ENCODE data around the gene CDCA7L.
"Not testable (repeated sequence)": the region's sequence is repeated elsewhere in the genome, so short reads cannot be mapped to it uniquely, and the experiment has no call there.

The CDCA7L gene

DNA sequence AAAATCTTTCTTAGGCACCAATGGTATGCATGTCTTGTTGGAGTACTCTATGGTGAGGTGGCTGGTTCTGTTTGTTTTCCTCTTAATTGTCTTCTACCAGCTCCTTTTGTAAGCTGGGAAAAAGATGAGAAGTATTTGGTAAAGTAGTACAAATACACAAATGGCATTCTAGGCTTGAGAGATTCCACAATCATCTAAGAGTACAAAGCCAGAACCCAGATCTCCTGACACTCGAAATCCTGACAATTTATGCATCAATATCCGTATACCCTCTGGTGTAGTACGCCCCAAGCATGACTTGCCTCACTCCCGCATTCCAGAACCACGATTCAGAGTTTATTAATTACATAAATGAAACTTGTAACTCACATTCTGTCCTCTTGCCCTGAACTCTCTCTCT is 43.5 kb downstream of the CDCA7L start:
- no peak for DNase-seq

DNA sequence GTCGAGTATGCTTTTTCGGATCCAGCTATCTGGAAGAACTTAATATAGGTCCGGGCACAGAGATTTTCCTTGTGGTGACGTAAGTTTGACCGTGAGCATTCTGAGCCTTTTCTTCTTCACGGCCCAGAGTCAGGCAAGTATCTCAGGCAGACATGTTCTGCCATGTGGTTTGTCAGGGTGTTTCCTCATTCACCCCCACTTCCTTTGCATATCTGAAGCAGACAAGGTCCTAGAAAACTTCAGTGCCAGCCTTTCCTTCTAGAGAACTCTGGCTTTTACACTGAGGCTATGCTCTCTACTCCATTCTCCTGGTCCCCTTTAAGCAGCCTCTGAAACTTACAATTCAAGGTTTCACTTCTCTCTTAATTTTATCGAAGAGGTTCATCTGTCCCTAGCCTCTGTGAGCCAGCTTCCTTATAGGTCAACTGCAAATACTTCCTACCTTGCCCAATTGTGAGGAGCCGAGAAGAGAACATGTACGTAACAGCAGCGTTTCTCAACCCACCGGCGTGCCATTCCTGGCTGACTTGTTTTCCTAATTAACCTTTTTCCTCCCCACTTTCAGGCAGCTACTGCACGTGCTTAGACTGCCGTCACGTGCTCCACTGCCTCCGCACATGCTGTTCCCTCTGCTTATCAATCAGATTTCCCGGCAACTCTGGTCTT is 47.3 kb downstream of the CDCA7L start:
- no peak for DNase-seq

DNA sequence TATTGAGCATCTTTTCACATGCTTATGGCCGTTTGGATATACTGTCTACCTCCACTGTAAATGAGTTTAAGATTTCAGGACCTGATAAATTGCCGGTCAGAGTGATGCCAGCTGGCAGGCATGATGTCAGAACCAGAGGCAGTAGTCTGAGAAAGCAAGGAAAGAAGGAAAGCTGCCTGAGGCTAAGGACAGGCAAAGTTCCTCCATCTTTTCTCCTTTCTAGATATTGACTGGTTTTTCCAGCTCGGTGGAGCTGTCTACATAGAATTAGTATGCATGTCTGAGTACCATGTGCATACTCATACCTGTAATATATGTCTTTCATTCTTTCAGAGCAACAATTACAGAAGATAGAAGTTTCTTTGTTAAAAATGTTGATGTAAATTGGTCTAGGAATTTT is 52.3 kb downstream of the CDCA7L start:
- DNase-seq = no peak

DNA sequence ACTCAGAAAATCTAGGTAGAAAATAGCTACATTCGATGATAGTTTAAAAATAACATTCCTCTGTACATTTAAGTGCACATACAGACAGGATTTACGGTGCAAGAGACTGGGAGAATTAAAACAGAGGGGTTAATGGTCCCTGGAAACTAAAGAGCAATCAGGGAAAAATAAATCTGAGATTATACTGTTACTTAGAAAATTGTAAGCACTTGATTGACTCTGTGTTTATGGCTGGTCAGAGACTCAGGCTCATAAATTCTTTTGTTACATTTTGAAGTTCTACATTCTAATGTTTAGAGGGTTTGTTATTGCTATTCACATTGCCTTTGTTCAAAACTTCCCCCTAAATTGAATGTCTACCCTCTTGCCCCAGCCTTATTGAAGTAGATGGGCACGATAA is 54.4 kb downstream of the CDCA7L start:
- DNase-seq = no peak

DNA sequence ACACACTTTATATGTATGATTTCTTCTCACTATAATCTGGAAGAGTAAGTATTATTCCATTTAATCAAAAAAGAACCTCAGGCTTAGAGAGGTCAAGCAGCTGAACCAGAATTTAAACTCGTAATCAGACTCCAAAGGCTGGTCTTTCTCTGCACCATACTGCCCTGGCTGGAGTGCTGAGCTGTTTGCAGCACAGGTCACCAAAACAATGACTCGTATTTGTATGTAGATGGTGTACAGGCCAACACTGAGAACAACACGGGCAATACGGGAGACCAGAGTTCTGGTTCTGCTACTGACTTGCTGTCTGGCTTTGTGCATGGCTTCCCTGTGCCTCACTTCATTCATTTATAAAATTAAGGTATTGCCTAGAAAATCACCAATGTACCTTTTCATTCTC is 57.9 kb downstream of the CDCA7L start:
- no peak for DNase-seq

DNA sequence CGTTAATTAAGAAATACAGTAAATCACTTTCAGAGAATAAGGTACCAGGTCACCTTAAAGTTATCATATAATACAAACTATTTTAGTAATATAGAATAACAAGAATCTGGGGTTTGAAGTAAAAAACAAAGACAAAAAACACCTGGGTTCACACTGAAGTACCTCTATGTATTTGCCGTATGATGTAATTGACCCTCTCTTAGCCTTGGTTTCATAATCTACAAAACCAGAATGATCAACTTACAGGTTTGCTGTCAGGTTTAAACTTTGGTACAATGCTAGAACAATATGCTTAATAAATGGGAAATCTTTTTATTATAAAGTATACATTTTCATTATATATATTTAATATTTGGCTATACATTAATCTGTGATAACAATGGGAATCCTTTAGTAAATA is 58.3 kb downstream of the CDCA7L start:
- DNase-seq = no peak

DNA sequence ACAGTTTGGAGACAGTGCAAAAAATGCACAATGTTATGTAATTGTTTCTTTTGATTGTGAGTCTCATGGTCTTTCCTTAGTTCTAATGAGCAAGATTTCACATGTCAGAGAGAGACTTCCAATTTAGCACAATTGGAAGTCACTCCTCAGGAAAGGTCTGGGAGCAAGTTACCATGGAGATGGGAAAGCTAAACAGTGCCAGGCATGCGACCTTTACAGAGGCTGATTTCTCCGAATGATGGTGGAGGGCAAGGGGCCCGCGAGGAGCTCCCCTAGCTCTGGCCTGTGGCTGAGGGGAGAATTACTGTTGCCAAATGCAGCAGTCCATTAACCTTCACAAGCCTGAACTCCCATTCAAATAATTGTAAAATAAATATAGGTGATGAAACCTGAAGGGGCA is 59.3 kb downstream of the CDCA7L start:
- DNase-seq = no peak

DNA sequence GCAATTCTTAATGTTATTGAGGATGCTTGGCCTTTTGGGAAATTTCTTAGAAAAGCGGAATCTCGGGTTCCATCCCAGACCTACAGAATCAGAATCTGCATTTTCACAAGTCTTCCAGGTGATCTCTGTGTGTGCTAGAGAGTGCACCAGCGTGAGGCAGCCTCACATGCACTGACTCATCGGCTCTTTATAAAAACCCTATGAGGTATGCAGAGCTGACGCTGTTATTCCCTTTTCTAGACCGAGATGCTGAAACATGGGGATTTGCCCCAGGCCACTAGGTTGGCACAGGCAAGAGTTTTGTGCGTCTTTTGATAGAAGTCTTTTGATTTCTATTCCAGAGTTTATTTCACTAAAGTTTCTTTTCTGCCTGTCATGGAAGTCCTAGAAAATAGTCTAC is 61.2 kb downstream of the CDCA7L start:
- DNase-seq = no peak

DNA sequence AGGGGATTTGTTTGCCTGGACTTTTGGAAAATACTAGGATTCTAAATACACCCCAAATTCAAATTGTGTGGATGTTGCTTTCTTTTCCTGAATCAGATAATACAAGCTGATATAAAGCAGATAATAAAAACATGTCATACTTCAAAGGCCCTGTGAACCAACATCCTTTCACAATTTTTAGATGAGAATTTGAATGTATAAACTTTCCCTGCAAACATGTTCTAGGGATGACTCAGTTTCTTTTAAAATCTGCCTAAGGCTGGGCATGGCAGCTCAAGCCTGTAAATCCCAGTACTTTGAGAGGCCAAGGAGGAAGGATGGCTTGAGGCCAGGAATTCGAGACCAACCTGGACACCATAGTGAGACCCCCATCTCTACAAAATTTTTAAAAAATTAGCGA is 62.2 kb downstream of the CDCA7L start:
- not testable (repeated sequence) for DNase-seq

DNA sequence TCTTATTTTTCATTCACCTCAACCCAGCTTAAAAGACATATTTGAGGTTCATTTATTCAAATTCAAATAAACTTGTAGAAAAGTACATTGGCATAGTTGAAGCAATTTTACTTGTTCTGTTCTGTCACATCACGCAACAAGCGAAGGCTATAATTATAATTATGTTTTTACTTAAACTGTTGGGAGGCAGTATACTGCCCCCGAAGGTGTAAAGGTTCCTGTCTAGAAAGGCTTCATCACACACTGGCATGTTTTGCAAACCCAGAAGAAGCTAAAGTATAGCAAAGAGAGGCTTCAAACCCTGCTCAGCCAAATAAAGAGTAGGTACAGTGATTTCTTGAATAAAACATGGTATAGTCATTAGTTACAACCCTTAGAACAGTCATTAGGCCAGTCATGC is 62.6 kb downstream of the CDCA7L start:
- no peak for DNase-seq

DNA sequence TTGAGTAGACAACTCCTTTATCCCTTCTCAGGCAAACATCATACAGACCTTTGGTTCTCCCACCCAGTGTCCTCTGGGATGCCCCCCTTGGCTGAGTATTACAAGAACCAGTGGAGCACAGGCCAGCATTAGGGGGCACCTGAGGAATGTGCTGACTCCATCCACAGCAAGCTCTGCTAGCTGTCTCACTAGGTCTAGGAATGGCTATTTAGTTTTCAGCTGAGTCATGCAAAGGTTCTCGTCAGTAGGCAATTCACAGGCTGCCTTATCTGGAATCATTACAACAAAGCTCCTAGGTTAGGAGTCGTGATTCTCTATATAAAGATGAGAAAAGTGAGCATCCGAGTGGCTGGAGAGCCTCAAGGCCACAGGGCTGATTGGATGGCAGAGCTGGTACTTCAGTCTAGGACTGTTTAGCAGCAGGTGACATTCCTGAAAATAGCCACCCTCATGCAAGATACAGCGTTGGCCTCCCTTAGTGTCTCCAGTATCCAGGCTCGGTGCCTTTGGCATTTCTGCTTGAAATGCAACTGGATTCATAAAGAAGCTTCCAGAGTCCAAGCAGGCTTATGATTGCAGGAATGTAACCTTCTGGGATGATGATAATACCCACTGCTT is 75.8 kb downstream of the CDCA7L start:
- no peak for DNase-seq

DNA sequence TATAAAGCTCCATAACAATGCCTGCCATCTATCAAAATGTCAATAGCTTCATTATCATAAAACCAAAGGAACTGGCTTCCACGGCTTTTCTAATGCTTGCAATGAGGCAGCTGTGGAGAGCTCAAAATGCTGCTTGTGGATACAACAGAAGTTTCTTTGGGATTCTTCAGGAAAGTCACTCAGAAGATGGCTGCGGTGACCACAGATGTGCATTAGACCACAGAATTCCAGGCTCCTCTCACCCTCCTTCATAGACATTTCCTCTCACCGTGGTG is 77.2 kb downstream of the CDCA7L start:
- DNase-seq = no peak

DNA sequence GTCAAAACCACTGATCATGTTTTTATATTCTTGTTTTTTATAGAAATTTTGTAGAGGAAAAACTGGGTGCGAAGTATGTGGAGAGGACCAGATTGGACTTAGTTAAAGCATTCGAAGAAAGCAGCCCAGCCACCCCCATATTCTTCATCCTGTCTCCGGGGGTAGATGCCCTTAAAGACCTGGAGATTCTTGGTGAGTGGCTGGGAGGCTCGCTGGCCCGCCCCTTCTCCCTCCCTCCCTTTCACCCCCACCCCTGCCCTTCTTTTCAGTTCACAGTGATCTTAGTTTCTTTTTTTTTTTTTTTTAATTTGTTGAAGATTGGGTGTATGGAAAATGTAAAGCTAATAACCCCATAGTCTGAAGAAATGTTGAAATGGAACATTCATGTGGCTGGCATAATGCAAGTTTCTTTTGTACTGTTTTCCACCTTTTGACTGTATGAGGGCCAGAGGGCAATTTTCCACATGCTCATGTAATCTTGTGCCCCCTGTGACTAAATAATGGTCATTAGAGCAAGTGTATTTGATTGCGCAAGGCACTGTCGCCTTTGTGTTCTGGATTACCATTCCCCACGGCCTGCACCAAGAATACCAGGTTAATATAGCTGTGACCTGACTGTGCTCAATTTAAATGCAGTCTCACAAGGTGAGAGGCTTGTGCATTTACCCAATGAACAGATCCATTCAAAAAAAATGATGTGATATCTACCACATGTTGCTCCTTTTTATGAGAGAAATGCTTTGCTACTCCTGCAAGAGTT is 77.7 kb downstream of the CDCA7L start:
- DNase-seq = no peak

DNA sequence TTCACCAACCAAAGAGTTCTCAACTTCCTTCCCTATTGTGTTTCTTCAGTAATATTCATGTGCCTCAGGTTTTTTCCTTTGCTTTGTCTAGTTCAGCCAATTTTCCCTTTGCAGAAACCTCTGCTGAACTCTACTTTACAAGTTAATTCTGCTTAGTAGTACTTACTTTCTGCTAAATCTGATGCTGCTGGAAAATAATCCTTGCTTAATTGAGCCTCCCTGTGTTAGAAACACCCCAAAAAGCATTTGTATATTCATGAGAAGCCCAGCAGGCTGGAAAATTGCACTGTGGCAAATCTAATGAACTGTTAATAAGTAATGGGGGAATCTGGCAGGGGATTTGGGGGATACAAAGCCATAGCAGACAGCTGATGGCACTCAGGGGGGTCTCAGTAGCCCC is 78.5 kb downstream of the CDCA7L start:
- DNase-seq = no peak

DNA sequence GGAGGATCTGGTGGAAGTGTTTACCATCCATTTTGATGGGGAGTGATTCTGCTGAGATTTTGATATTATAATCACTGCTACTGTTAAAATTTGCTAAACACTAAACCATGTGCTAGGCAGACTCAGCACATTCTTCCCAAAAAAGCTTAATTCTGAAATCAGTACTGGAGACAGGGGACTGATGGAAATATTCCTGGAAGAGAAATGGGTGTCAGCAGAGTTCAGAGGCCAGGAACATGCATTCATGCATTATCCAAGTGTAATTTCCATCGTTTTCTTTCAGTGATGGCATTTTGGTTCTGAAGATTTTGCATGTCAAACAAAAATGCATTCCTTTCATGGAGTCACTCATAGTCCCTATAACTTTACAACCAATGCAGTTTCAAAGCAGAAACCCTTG is 79.0 kb downstream of the CDCA7L start:
- DNase-seq = no peak

DNA sequence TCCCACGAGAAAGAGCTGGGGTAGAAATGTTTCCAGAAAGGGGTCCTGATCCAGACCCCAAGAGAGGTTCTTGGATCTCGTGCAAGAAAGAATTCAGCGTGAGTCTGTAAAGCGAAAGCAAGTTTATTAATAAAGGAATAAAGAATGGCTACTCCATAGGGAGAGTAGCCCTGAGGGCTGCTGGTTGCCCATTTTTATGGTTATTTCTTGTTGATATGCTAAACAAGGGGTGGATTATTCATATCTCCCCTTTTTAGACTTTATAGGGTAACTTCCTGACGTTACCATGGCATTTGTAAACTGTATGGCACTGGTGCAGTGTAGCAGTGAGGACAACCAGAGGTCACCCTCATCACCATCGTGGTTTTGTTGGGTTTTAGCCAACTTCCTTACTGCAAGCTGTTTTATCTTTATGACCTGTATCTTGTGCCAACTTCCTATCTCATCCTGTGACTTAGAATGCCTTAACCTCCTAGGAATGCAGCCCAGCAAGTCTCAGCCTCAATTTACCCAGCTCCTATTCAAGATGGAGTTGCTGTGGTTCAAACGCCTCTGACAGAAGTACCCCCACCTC is 80.0 kb downstream of the CDCA7L start:
- DNase-seq = not testable (repeated sequence)

DNA sequence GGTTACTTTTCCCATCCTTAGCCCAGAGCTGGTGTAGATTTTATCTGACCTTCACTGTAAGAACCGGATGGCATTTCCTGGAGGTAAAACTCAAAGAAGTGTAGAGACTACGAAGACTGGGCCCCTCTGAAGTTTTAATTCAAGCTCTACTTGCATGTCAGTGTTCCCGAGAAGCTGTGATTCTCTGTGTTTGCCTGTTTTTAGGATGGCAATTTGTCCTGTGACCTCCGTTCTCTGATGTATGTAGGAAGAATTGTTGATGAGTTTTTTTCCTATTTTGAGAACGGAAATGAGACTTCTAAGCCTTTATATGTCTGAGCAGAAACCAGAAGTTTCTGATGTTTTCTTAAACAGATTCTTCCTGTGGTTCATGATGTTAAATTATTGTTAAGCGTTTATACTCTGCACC is 94.1 kb downstream of the CDCA7L start:
- no peak for DNase-seq

All from stimulated activated CD4-positive, alpha-beta T cell treated with anti-CD3 and anti-CD28 coated beads, Interleukin-15, amount 100 ng/mL, for 24 hours (primary cell).